Inflammatory macrophage treated with lipopolysaccharide for 4 hours (primary cell): ENCODE data around the gene UVRAG.
A peak's percentile ranks its signal among the peaks of the same experiment; 100 is the strongest.
"Not testable (repeated sequence)": the region's sequence is repeated elsewhere in the genome, so short reads cannot be mapped to it uniquely, and the experiment has no call there.

Experiments used
- DNase-seq: peaks from one replicate; pipeline ENCODE4 v3.0.0-alpha.2; 2020

Gene UVRAG

DNA sequence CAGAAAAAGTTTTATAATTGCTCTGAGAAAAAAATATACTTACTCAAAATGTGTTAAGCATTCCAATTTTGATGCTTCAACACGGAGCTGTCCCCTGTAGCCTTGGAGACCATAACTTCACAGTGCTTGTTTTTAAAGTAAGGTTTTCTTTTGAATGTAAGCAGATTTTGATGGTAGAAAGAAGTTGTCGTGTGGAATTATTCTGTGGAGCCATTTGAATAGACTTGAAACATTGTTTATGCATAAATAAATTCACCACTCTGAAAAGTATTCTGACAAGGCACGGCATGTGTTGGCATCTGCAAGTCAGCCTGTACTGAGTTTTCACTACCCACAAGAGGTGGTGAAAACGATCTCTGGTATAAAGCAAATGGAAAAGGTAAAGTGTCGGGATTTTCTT lies 115.5 kb downstream of the UVRAG start:
- no peak for DNase-seq

DNA sequence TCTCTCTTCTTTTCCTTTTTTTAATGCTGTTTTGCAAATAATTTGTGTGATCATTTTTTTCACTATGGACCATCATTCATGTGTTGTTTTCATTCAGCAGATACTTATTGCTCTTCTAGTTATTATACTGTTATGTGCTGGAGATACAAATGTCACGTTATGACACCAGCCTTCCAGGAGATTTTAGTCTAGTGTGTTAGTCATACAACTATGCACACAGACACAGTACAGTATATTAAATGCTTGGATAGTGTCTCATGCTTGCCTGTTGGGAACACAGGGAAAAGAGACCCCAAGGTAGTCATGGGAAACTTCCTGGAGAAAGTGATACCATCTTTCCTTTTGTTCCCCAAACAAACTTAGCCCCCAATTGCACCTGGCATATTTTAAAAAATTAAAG lies 116.1 kb downstream of the UVRAG start:
- no peak for DNase-seq

DNA sequence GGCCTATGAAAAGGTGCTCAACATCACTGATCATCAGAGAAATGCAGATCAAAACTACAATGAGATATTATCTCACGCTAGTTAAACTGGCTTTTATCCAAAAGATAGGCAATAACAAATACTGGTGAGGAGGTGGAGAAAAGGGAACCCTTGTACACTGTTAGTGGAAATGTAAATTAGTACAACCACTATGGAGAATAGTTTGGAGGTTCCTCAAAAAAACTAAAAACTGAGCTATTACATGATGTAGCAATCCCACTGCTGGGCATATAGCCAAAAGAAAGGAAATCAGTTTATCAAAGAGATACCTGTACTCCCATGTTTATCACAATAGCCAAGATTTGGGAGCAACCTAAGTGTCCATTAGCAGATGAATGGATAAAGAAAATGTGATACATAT lies 118.7 kb downstream of the UVRAG start:
- DNase-seq = peak; percentile 15

DNA sequence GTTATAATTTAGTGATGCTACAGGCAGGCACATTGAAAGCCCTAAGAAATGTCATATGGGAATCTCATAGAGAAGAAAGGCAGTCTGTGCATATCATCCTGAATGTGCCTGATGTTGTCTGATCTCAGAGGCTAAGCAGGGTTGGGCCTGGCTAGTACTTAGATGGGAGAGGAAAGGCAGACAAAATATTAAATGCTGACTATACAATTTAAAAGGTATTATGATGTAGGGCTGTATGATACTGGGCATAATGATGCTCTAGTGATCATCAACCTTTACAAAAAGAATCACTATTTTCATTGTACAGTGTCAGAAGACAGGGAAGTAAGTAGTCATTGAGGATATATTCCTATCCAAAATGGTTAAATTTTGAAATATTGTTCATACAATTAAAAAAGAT lies 119.8 kb downstream of the UVRAG start:
- no peak for DNase-seq

DNA sequence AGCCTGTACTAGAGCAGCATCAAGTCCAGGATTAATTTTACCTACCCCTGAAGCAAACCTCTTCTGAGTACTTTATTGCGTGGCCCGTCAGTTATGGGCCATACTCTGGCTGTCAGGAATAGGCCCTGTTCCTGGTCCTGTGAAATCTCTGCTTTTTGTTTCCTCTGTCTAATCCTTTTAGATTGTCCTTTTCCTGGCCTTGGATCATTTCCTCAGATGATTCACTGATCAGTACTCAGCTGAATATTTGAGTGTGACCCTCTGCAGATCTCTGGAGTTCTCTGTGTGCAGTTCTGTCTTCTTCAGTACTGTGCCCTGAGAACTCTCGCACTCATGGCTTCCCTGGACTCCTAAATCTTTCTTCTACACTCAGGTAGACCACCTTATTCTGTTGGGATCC lies 123.5 kb downstream of the UVRAG start:
- DNase-seq = no peak

DNA sequence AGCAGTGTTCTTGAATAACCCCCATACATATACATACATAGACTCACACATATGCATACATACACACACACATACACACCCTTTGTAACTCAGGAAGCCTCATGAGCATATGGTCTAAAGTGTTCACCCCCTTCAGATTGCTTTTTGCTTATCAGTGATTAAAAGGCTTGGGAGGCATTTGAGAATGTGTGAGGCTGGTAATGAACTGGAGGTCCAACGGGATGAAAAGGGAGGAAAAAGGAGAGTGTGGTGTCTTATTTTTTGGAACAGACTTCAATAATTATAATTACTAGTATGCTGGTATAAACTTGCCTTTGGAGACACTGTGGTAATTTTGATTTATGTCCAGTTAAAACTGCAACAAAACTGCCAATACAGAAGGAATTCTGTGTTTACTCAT lies 124.5 kb downstream of the UVRAG start:
- DNase-seq = no peak

DNA sequence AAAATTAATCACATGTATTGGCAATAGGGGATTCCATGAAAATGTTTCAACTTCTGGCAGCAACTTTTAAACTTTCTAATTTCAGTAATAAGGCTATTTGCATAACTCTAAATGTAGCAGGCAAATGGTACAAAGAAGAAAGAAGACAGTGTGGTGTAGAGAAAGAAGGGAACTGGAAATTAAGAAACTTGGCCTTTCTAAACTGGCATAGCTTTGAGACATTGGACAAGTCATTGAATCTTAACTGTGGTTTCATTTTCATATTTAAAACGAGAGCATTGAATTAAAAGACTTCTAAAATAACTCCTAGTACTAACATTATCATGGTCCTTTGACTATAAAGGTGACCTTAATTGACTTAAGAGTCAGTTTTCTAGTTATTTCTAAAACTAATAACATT lies 125.0 kb downstream of the UVRAG start:
- peak; percentile 74 for DNase-seq

DNA sequence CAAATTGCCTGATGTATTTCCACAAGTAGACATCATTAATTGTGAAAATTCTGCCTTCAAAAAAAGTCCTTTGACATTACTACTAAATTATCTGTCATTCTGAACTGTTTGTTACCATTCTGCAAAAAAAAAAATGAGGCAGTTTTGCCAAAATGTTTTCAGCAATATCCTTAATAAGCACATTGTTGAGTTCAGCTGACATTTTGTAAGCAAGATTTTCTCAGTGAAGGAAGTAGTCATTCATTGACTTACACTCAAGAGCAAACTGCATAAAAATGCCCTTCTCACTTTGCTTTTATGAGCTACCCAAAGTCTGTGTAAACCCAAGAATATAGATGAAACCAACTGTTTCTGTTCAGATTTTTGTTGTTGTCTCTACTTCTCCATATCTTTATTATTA lies 125.9 kb downstream of the UVRAG start:
- DNase-seq = peak; percentile 22

DNA sequence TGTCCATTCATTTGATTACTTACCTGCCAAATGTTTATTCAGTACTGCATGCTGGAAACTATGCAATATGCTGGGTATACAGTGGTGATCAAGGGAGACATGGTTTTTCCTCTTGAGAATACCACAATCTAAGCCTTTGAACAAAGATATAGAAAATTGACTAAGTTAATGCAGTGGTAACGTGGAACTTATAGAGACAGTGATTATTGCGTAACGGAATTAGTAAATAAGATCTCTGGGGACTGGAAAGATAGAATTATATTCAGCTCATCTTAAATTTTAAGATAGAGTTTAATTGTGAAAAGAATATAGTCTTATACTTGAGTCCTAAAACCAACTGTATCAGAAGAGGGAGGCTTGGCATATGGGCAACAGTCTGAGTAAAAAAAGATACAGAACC lies 129.5 kb downstream of the UVRAG start:
- no peak for DNase-seq

DNA sequence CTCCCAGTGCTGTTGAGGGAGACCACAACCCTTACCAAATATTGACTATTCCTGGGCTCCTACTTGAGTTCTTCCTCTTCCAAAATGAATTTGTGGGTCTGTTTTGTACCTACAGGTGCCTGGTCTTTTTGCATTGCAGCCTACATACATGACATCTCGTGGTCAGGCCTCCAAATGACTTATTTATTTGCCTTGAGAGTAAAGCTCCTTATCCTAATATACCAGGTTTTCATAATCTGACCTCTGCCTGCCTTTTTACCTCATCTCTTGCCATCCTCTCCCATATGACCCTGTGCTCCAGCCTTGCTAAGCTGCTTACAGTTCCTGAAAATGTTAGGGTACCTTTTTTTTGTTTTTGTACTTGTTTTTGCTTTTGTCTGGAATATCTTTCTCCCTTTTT lies 130.4 kb downstream of the UVRAG start:
- peak; percentile 2 for DNase-seq

DNA sequence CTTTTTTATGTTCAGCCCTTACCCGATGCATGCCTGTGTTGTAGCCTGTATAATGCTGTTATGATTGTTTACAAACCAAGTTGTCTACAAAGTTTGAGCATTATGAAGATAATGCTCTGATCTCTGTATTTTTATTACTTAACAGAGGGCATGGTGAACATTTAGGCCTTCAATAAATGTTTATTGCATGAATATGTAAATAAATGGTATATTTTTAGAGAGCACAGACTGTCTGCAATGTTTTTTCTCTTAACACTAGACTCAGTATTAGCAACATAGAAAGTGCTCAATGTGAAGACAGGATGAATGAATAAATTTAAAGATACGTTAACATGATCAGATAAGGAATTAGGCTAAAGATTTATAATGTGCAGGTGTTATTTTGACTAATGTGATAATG lies 130.9 kb downstream of the UVRAG start:
- no peak for DNase-seq

DNA sequence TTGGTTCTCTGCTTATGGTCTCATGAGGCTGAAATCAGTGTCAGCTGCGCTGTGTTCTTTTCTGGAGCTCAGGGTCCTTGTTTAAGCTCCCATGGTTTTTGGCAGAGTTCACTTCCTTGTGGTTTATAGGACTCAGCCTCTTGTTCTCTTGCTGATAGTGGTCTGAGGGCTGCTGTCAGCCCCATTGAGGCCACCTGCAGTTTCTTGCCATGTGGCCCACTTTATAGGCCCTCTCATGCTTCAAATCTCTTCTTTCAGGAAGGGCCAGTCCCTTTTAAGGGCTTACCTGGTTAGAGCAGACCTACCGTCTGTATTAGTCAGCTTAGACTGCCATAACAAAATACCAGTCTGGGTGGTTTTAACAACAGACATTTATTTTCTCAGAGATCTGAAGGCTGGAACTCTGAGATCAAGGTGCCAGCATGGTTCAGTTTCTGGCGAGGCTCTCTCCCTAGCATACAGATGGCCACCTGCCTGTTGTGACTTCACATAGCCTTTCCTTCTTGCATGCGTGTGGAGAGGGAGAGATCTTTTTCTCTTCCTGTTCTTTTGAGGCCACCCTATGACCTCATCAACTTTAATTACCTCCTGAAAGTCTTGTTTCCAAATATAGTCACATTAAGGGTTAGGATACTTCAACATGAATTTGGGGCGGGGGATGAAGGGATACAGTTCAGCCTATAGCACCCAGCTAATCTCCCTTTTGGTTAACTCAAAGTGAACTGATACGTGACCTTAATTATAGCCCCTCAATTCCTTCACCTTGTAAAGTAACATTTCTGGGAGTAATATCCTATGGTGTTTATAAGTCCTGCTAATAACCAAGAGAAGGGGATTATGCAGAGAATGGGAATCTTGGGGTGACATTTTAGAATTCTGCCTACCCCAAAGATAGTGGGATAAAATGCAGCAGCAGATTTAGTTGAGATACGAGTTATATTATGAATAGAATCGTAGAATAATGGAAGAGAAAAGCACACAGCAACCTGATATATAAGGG lies 131.8 kb downstream of the UVRAG start:
- peak; percentile 20 for DNase-seq

DNA sequence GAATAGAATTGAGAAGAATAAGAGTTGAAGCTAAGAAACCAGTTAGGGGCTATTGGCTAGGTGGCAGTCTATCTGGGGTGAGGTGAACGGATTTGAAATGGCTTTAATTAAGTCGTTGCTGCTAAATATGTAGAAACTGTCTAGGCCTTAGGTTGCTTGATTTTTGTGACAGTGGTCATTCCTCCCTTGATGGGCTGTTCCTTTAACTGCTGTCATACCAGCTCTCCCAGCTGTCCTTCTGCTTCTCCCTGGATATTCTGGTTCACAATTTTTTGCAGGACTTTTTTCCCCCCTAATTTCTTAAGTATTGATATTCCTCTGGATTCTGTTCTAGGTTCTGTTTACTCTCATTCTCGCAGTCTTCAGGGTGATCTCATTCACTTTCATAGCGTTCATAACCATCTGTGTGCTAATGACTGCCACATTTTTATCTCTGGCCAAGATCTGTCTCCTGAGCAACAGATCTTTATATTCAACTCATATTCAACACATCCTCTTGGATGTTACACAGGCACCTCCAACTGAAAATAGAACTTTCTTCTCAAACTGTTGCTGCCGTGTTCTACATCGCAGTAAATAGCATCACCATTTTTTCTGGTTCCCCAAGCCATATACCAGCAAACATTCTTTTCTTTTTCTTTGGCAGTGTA lies 134.1 kb downstream of the UVRAG start:
- DNase-seq = no peak

DNA sequence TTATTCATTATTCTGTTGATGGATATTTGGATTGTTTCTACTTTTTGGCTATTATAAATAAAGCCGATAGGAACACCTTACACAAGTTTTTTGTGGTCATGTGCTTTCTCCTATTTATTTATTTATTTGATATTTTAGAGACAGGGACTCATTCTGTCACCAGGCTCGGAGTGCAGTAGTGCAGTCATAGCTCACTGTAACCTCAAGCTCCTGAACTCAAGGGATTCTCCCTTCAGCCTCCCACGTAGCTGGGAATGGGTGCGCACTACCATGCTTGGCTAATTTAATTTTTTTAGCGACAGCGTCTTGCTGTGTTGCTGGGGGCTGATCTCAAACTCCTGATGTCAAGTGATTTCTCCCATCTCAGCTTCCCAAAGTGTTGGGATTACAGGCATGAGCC lies 135.1 kb downstream of the UVRAG start:
- no peak for DNase-seq

DNA sequence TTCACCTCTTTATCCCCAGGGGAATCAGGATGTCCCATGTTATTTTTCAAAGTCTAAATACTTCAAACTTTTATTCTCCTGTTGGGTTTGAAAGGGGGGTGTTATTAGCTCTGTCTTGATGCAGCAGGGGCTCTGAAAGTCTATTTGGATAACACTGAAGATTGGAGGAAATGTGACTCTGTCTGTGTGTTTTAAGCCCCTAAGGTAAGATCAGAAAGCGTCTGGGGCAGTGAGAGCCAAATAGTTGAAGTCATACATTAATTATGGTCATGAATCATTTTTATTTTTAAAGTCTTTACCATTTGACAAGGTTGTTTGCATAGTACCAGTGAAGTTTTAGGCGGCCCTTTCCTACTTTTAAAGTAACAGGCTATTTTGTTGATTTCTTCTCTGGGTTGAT lies 139.0 kb downstream of the UVRAG start:
- no peak for DNase-seq

DNA sequence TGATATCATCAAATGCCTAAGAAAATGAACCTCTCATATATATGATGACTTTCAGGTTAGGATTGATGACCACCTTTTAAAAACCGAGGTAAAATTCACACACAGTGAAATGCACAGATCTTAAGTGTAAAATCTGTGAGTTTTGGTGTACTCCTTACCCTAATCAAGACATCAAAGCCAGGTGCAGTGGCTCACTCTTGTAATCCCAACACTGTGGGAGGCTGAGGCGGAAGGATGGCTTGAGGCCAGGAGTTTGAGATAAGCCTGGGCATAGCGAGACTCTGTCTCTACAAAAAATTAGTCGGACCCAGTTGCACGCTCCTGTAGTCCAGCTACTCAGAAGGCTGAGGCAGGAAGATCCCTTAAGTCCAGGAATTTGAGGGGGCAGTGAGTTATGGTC lies 140.4 kb downstream of the UVRAG start:
- DNase-seq = no peak

DNA sequence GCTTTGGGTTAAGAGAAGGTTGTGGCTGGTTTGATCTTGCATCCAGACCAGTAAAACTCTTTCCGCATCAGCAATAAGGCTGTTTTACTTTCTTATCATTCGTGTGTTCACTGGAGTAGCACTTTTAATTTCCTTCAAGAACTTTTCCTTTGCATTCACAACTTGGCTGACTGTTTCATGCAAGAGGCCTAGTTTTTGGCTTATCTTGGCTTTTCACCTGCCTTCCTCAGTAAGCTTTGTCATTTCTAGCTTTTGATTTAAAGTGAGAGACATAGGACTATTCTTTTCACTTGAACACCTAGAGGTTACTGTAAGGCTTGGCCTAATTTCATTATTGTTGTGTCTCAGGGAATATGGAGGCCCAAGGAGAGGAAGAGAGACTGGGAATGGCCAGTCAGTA lies 144.5 kb downstream of the UVRAG start:
- DNase-seq = no peak

DNA sequence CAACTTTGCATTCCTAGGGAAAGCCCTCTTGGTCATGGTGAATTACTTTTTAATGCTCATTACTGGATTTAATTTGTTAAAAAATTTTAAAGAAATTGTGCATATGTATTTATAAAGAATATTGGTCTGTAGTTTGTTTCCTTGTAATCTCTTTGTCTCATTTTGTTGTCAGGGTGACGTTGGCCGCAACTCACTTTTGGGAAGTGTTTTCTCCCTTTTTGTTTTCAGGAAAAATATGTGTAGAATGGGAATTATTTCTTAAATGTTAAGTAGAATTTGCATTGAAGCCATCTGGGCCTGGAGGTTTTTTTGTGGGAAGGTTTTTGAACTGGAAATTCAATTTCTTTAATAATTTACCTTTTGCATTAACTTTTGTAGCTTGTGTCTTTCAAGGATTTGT lies 149.1 kb downstream of the UVRAG start:
- no peak for DNase-seq

DNA sequence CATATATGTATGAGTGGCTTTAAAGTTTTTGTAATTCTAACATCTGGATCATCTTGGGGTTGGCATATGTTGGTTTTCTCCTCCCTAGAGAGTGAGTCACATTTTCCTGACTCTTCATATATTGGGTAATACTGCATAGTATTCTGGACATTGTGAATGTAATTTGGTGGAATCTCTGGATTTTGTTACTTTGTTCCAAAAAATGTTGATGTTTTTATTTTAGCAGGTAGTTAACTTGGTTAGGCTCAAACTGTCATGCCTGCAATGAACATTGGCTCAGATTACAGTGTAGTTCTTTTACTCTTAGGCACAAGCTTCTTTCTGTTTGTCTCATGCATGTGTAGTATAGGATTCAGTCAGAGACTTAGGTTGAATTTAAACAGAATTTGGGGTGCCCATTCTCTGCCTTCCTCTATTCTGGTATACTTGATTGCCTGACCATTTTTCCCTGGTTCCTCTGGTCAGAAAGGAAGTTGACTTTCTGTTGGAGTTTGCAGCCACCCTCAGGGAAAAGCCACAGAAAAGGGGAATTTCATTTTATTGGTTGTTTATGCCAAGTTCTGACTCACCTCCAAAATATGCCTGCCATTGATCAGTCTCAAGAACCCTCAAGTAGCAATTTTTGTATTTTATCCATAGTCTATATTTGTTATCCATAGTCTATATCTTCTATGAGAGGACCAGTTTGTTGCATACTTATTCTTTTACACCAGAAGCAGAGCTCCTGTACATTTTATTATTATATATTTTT lies 151.7 kb downstream of the UVRAG start:
- peak; percentile 56 for DNase-seq

DNA sequence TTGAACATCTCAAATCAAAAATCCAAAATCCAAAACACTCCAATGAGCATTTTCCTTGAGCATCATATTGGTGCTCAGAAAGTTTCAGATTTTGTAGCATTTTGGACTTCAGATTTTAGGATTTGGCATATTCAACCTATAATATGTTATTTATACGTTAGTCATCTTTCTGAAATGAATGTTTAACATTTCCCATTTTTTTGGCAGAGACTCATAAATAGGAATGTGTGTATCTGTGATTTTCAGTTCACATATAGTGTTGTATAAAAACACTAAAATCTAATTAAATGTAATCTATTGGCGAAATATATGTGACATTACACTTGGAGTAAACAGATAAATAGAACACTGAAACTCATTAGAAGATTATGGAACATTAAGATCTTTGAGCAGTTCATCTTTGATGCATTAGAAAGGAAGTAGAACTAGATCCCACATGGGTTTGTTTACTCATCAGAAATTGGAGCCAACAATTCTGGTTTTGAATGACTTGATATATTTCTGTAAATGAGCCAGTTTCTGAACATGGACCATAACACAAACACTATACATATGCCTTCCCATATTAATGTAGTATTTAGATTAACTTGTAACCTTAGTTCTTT lies 153.1 kb downstream of the UVRAG start:
- DNase-seq = no peak

DNA sequence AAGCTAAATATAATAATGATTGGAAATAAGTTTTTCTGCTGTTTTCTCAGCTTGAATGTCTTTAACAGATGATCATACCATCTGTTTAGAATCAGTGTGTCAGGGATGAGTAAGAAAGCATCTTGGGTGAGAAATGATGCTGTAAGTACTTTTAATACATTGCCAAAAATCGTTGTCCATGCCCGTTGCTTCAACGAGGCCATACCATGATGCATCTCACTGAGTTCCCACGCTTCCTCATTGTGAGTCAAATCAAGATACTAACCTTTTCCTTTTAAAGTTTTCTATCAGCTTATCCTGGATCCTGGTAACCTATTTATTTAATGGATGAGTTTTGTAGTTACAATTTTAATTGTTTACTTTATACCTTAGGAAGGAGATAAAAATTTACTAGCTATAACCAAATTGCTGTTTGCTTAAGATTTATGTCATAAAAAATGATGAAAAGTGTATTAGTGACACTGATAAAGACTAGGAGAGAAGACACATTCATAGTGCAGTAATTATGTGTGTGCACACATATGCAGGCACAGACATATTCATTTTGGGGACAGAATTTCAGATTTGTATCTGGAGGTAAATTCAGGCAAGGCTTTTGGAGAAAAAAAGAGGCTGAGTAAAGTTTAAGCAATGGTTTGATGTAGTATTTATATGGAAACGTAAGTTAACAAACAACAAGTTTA lies 154.8 kb downstream of the UVRAG start:
- no peak for DNase-seq

DNA sequence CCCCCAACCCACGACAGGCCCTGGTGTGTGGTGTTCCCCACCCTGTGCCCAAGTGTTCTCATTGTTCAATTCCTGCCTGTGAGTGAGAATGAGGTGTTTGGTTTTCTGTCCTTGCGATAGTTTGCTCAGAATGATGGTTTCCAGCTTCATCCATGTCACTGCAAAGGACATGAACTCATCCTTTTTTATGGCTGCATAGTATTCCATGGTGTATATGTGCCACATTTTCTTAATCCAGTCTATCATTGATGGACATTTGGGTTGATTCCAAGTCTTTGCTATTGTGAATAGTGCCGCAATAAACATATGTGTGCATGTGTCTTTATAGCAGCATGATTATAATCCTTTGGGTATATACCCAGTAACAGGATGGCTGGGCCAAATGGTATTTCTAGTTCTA lies 158.7 kb downstream of the UVRAG start:
- not testable (repeated sequence) for DNase-seq

DNA sequence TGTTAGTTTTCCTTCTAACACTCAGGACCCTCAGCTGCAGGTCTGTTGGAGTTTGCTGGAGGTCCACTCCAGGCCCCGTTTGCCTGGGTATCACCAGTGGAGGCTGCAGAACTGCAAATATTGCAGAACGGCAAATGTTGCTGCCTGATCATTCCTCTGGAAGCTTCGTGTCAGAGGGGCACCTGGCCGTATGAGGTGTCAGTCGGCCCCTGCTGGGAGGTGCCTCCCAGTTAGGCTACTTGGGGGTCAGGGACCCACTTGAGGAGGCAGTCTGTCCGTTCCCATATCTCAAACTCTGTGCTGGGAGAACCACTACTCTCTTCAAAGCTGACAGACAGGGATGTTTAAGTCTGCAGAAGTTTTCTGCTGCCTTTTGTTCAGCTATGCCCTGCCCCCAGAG lies 164.1 kb downstream of the UVRAG start:
- DNase-seq = not testable (repeated sequence)
